GM18868 (cell line): ENCODE data around the gene CAMTA1.
A peak's percentile ranks its signal among the peaks of the same experiment; 100 is the strongest.
"Not testable (repeated sequence)": the region's sequence is repeated elsewhere in the genome, so short reads cannot be mapped to it uniquely, and the experiment has no call there.

ENCODE experiments used
- ATAC-seq: cut with Tn5 transposase; IDR thresholded peaks from one replicate; pipeline ENCODE4 v1.9.1; 2021; ENCODE audit warnings: mild to moderate bottlenecking, moderate library complexity; ENCODE audit not compliant: unreplicated experiment

The CAMTA1 gene

GRCh38 chr1:6834366-6834765 is 49.1 kb downstream of the CAMTA1 start:
- no peak for ATAC-seq

- no peak for ATAC-seq
Measured at GRCh38 chr1:6835139-6835538, 49.9 kb downstream of the CAMTA1 start.

- ATAC-seq: no peak
Measured at GRCh38 chr1:6842301-6842700, 57.0 kb downstream of the CAMTA1 start.

- not testable (repeated sequence) for ATAC-seq
Measured at GRCh38 chr1:6845786-6846185, 60.5 kb downstream of the CAMTA1 start.

GRCh38 chr1:6848816-6849215 is 63.6 kb downstream of the CAMTA1 start:
- ATAC-seq: no peak

GRCh38 chr1:6850537-6850936 is 65.3 kb downstream of the CAMTA1 start:
- ATAC-seq: no peak

- no peak for ATAC-seq
Measured at GRCh38 chr1:6852136-6852890, 67.1 kb downstream of the CAMTA1 start.

GRCh38 chr1:6854166-6854565 is 68.9 kb downstream of the CAMTA1 start:
- ATAC-seq: no peak

- no peak for ATAC-seq
Measured at GRCh38 chr1:6857831-6858230, 72.6 kb downstream of the CAMTA1 start.

- no peak for ATAC-seq
Measured at GRCh38 chr1:6858596-6858995, 73.3 kb downstream of the CAMTA1 start.

GRCh38 chr1:6859415-6860343 is 74.4 kb downstream of the CAMTA1 start:
- ATAC-seq: no peak

GRCh38 chr1:6860401-6860800 is 75.1 kb downstream of the CAMTA1 start:
- no peak for ATAC-seq

- peak; percentile 34 for ATAC-seq
Measured at GRCh38 chr1:6861075-6861724, 75.9 kb downstream of the CAMTA1 start.

GRCh38 chr1:6862906-6863305 is 77.7 kb downstream of the CAMTA1 start:
- no peak for ATAC-seq

GRCh38 chr1:6864166-6864565 is 78.9 kb downstream of the CAMTA1 start:
- ATAC-seq: no peak

- no peak for ATAC-seq
Measured at GRCh38 chr1:6866825-6867224, 81.6 kb downstream of the CAMTA1 start.

- no peak for ATAC-seq
Measured at GRCh38 chr1:6867321-6867720, 82.1 kb downstream of the CAMTA1 start.

GRCh38 chr1:6867729-6868659 is 82.7 kb downstream of the CAMTA1 start:
- ATAC-seq: no peak

- no peak for ATAC-seq
Measured at GRCh38 chr1:6868660-6869380, 83.6 kb downstream of the CAMTA1 start.

GRCh38 chr1:6869545-6869944 is 84.3 kb downstream of the CAMTA1 start:
- no peak for ATAC-seq
